Measurements from ENCODE around the gene DAAM1.
A peak's percentile ranks its signal among the peaks of the same experiment; 100 is the strongest.

The DAAM1 gene

DNA sequence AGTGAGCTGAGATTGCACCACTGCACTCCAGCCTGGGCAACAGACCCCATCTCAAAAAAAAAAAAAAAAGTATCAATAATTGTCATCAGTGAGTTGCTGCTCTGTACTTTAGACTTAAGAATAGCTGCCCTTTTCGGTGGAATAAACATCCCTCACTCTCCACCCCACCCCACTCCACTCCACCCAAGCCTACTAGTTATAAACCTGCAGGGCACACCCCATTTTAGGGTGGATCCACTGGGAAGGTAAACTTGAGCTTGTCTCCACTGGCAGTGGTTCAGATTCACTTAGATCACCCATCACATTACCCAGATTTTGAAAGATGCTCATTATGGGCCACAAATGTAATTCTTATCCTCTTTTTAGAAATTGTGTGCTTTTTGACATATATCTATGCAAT, 170.3 kb downstream of the DAAM1 start:
- peaks cover 29% of the 10 kb centered on the region for H3K4me1 ChIP-seq (ENCODE audit: control insufficient read depth, insufficient read depth, low read length)
- H3K27ac ChIP-seq (ENCODE audit: low read depth, low read length), result peak overlapping the region; percentile 75
- H3K36me3 ChIP-seq (ENCODE audit: control insufficient read depth, insufficient read depth, low read length), result peaks cover 9% of the 10 kb centered on the region
- H3K4me3 ChIP-seq (ENCODE audit: low read length), result no peak overlapping the region
- no peaks in the 10 kb centered on the region for H3K27me3 ChIP-seq (ENCODE audit: control insufficient read depth, insufficient read depth, low read length)
- H3K9ac ChIP-seq (ENCODE audit: low read length), result no peak overlapping the region

DNA sequence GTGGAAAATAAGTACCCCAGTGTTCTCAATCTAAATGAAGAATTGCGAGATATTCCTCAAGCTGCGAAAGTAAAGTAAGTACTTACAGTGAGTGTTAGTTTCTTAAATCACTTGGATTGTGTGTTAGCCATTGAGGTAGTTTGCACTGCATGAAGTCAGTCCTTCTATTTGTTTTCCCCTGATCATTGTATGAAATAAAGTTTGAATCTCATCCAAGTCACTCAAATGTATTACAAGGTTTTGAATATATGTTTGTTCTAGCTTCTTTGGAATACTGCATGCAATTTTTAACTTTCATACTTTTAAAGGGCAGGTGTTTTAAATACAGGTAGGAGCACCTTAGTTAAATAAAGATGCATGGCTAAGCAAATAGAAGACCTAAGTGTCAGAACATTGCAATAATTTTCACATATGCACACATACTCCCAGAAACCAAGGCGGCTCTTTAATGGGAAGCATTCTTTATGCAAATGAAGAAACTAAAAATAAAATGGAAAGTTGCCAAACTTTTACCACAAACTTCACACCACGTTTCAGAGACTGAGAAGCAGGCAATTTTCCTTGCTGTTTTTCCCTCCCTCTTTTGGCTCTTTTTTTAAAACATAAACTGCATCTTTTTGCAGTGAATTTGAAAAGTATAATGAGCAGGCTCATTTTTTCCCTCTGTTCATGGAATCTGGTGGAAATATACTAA, 171.1 kb downstream of the DAAM1 start:
- no peak overlapping the region for H3K9ac ChIP-seq (ENCODE audit: low read length)
- H3K27ac ChIP-seq (ENCODE audit: low read depth, low read length), result peak overlapping the region; percentile 49
- no peak overlapping the region for H3K4me3 ChIP-seq (ENCODE audit: low read length)
- H3K4me1 ChIP-seq (ENCODE audit: control insufficient read depth, insufficient read depth, low read length), result peaks cover 26% of the 10 kb centered on the region
- H3K36me3 ChIP-seq (ENCODE audit: control insufficient read depth, insufficient read depth, low read length), result peaks cover 9% of the 10 kb centered on the region
- H3K27me3 ChIP-seq (ENCODE audit: control insufficient read depth, insufficient read depth, low read length), result no peaks in the 10 kb centered on the region

DNA sequence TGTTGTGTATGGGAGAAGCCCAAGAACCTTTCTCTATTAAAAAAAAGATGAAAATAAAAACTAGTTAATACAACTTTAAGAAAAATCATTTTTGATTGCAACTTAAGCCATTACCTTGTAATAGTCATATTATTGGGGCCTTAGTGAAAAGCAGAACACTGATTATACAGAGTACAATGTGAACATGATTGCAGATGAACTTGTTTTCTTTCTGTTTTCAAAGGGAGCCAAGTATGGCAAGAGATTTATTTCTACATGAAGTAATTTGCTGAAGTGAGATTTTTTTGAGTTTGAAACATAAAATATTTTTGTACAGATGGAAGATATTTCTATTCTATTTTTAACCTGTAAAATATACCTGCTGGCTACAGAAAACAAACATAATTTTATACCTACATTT, 171.8 kb downstream of the DAAM1 start:
- H3K27me3 ChIP-seq (ENCODE audit: control insufficient read depth, insufficient read depth, low read length), result no peaks in the 10 kb centered on the region
- peaks cover 12% of the 10 kb centered on the region for H3K36me3 ChIP-seq (ENCODE audit: control insufficient read depth, insufficient read depth, low read length)
- no peak overlapping the region for H3K9ac ChIP-seq (ENCODE audit: low read length)
- H3K27ac ChIP-seq (ENCODE audit: low read depth, low read length), result peak overlapping the region; percentile 49
- no peak overlapping the region for H3K4me3 ChIP-seq (ENCODE audit: low read length)
- H3K4me1 ChIP-seq (ENCODE audit: control insufficient read depth, insufficient read depth, low read length), result peaks cover 23% of the 10 kb centered on the region

DNA sequence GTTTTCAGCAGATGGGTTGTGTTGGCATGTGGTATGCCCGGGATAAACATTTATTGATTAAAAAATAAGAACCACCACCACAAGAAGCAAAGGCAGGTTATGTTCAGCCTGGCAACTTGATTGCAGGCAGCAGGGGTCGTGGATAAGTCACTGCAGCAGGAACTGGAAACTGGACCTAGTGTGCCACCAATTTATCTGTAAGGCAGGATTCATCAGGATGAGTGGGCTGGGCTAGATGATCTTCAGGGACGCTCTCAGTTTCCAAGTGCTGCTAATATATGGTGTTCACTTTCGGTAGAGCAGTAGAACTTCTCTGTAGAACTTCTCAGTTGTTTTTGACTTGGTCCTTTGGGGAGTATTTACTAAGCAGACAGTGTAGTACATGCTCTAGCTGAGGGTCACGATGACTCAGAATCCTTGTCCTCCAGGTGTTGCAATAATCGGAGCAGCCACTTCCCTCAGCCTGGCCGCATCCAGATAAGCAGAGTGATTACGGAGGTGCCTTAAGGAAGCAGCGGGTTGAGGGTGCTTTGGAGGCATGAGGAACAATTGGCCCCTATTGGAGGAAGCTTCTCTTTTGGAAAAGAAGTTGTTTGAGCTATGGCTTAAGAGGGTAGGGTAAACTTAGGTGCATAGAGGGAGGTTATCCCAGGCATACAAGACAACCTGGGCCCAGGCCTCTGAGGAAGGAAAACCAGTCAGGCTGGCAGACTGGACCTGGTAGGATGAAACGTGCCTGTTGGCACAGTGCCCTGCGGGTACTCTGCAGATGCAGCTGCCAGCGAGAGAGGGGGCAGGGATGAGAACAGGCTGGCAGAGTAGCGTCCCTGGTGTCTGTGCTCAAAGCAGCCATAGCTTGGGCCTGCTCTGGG, 172.7 kb downstream of the DAAM1 start:
- Histone ChIP-seq H3K4me1 (ENCODE audit: control insufficient read depth, insufficient read depth, low read length) (peaks cover 23% of the 10 kb centered on the region), H3K27me3 (ENCODE audit: control insufficient read depth, insufficient read depth, low read length) (no peaks in the 10 kb centered on the region), H3K4me3 (ENCODE audit: low read length) (no peak overlapping the region), H3K9ac (ENCODE audit: low read length) (no peak overlapping the region), H3K36me3 (ENCODE audit: control insufficient read depth, insufficient read depth, low read length) (peaks cover 8% of the 10 kb centered on the region), H3K27ac (ENCODE audit: low read depth, low read length) (peak overlapping the region; percentile 53)

DNA sequence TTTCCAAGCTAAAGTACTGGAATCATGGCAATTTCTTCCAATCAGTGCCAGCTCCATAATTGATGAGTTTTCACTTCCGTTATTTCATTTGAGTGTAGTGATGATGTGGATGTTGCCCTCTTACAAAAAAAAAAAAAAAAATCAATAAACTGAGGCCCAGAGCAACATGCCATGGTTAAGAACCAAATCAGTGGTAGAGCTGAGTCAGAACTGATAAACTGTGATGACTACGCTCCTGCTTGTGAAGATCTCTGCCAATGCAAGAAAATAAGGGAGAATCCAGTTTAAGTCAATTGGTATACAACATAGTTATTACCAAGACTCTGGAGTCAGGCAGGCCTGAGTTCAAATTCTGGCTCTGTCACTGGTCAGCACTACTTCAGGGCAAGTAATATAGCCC, 174.0 kb downstream of the DAAM1 start:
- Histone ChIP-seq H3K27me3 (ENCODE audit: control insufficient read depth, insufficient read depth, low read length) (no peaks in the 10 kb centered on the region), H3K27ac (ENCODE audit: low read depth, low read length) (no peak overlapping the region), H3K4me1 (ENCODE audit: control insufficient read depth, insufficient read depth, low read length) (peaks cover 23% of the 10 kb centered on the region), H3K4me3 (ENCODE audit: low read length) (no peak overlapping the region), H3K36me3 (ENCODE audit: control insufficient read depth, insufficient read depth, low read length) (peaks cover 5% of the 10 kb centered on the region), H3K9ac (ENCODE audit: low read length) (no peak overlapping the region)

DNA sequence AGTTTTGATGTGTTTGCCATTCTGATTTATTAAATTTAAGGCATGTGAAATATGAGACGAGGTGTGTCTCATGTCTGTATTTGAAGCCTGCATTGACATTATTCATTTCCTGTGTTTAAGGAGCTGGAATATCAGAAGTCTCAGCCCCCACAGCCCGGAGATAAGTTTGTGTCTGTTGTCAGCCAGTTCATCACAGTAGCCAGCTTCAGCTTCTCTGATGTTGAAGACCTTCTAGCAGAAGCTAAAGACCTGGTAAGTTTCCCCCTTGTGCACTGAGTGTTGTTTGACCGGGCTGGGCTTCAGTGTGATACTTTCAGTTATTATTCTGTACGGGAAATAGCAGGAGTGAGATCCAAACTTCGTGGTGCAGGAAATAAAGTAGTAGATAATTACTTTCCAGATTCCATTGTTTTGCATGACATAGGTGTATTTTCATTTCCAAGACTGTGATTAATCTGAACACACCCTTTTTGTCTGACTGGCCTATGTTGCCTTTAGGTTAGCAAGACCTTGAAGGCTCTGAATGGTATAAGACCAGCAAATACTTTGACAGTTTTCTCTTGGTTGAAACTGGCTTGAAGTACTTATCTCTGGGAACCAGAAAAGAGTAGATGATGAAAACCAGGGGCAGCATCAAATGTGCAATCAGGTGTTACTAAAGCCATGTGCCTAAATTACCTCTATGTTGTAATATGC, 175.2 kb downstream of the DAAM1 start:
- H3K4me3 ChIP-seq (ENCODE audit: low read length), result no peak overlapping the region
- no peak overlapping the region for H3K27ac ChIP-seq (ENCODE audit: low read depth, low read length)
- peaks cover 18% of the 10 kb centered on the region for H3K4me1 ChIP-seq (ENCODE audit: control insufficient read depth, insufficient read depth, low read length)
- H3K27me3 ChIP-seq (ENCODE audit: control insufficient read depth, insufficient read depth, low read length), result no peaks in the 10 kb centered on the region
- H3K36me3 ChIP-seq (ENCODE audit: control insufficient read depth, insufficient read depth, low read length), result peaks cover 7% of the 10 kb centered on the region
- H3K9ac ChIP-seq (ENCODE audit: low read length), result no peak overlapping the region

DNA sequence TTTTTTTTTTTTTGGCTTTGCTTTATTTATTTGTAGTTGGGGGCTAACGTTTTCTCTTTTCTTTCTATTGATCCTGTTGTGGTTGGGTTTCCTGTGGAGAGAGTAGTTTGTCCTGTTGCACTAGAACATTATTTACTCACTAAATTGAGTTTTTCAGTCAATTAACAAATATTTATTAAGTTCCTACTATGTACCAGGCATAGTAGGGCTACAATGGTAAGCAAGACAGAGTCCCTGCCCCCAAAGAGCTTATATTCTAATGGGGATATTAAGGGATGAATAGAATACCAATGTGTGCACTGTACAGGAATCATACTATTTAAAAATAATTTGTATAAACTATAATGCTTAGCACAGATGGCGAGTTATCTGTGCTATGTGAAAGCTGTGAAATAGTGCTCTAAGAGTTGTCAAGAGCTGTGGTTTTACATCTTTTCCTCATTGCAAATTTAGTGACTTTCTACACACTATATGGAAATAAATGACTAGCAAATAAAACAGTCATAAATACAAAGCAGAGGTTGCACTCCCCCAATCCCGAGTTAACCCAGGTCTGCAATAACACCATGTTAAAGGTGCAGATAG, 181.8 kb downstream of the DAAM1 start:
- H3K4me3 ChIP-seq (ENCODE audit: low read length), result no peak overlapping the region
- H3K27ac ChIP-seq (ENCODE audit: low read depth, low read length), result no peak overlapping the region
- H3K9ac ChIP-seq (ENCODE audit: low read length), result no peak overlapping the region

DNA sequence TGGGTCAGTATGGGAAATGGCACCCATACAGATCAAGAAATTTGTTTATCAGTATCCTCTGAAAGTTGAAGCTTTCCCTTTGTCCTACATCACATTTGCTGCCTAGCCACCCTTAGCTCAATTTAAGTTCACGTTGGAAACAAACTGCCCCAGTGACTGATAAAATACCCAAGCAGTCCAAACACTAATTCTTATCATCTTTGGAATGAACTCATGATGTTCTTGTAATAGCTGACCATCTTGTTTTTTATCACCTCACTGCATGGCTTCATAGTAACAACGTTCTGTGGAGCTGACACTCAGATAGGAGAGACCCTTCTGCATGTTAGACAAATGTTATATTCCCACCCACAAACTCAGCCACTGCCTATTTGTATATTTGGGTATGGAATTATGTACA, 183.3 kb downstream of the DAAM1 start:
- Histone ChIP-seq H3K36me3 (ENCODE audit: control insufficient read depth, insufficient read depth, low read length) (peaks cover 2% of the 10 kb centered on the region), H3K27me3 (ENCODE audit: control insufficient read depth, insufficient read depth, low read length) (no peaks in the 10 kb centered on the region), H3K4me3 (ENCODE audit: low read length) (no peak overlapping the region), H3K9ac (ENCODE audit: low read length) (no peak overlapping the region), H3K27ac (ENCODE audit: low read depth, low read length) (no peak overlapping the region), H3K4me1 (ENCODE audit: control insufficient read depth, insufficient read depth, low read length) (peaks cover 3% of the 10 kb centered on the region)

More for the DNA sequence above, 181.8 kb downstream of the DAAM1 start:
- Histone ChIP-seq H3K27me3 (ENCODE audit: control insufficient read depth, insufficient read depth, low read length) (no peaks in the 10 kb centered on the region), H3K4me1 (ENCODE audit: control insufficient read depth, insufficient read depth, low read length) (peaks cover 3% of the 10 kb centered on the region), H3K36me3 (ENCODE audit: control insufficient read depth, insufficient read depth, low read length) (peaks cover 4% of the 10 kb centered on the region)

DNA sequence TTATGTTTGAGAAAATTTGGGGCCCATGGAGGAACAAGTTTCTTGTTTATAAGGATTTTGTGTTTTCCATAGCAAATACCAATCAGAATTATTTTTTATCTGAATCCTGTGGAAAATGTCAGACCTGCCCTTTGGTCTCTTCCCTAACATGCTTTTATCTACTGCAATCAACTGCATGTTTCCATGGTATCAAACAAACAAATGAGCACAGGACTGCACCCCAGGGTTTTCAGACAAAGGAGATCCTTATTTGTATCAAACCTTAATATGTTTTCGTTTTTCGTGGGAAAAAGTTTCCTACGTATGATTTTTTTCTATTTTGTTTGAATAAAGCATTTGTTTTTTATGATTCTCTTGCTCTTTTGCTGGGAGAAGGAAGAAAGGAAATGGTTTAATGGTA, 185.6 kb downstream of the DAAM1 start:
- Histone ChIP-seq H3K4me1 (ENCODE audit: control insufficient read depth, insufficient read depth, low read length) (peaks cover 9% of the 10 kb centered on the region), H3K27ac (ENCODE audit: low read depth, low read length) (no peak overlapping the region), H3K9ac (ENCODE audit: low read length) (no peak overlapping the region)

DNA sequence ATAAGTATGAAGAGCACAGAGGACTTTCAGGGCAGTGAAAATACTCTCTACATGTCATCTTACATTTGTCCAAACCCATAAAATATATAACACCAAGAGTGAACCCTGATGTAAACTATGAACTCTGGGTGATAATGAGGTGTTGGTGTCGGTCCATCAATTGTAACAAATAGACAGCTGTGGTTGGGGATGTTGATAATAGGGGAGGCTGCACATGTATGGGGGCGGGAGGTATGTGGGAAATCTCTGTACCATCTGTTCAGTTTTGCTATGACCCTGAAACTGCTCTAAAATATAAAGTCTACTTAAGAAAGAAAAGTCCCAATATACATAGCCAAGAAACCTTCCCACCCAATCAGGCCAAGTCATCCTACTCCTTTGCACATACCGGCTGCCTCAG, 188.2 kb downstream of the DAAM1 start:
- no peak overlapping the region for H3K4me3 ChIP-seq (ENCODE audit: low read length)
- no peak overlapping the region for H3K9ac ChIP-seq (ENCODE audit: low read length)
- peak overlapping the region; percentile 47 for H3K27ac ChIP-seq (ENCODE audit: low read depth, low read length)
- H3K4me1 ChIP-seq (ENCODE audit: control insufficient read depth, insufficient read depth, low read length), result peaks cover 9% of the 10 kb centered on the region
- no peaks in the 10 kb centered on the region for H3K36me3 ChIP-seq (ENCODE audit: control insufficient read depth, insufficient read depth, low read length)
- no peaks in the 10 kb centered on the region for H3K27me3 ChIP-seq (ENCODE audit: control insufficient read depth, insufficient read depth, low read length)

More for the DNA sequence above, 185.6 kb downstream of the DAAM1 start:
- H3K36me3 ChIP-seq (ENCODE audit: control insufficient read depth, insufficient read depth, low read length), result no peaks in the 10 kb centered on the region
- H3K27me3 ChIP-seq (ENCODE audit: control insufficient read depth, insufficient read depth, low read length), result no peaks in the 10 kb centered on the region
- H3K4me3 ChIP-seq (ENCODE audit: low read length), result no peak overlapping the region

DNA sequence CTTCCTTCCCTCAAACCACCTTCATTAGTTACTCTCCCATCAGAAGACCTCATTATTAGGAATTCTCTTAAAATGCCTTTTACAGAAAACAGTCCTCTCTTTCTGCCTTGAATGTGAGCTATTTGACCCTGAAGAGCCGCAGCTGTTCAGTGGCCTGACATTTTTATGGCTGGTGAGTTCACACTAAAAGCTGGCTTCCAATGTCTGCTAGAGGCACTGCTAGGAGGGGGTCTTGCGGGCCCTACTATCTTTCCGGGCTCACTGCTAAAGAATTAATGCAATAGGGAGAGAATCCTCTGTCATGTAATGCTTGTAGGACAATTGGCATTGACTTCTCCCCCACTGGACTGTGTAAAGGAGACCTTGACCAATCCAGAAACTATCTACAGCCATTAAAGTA, 189.0 kb downstream of the DAAM1 start:
- Histone ChIP-seq H3K36me3 (ENCODE audit: control insufficient read depth, insufficient read depth, low read length) (no peaks in the 10 kb centered on the region), H3K27me3 (ENCODE audit: control insufficient read depth, insufficient read depth, low read length) (no peaks in the 10 kb centered on the region), H3K9ac (ENCODE audit: low read length) (no peak overlapping the region), H3K27ac (ENCODE audit: low read depth, low read length) (peak overlapping the region; percentile 47), H3K4me1 (ENCODE audit: control insufficient read depth, insufficient read depth, low read length) (peaks cover 9% of the 10 kb centered on the region), H3K4me3 (ENCODE audit: low read length) (no peak overlapping the region)

DNA sequence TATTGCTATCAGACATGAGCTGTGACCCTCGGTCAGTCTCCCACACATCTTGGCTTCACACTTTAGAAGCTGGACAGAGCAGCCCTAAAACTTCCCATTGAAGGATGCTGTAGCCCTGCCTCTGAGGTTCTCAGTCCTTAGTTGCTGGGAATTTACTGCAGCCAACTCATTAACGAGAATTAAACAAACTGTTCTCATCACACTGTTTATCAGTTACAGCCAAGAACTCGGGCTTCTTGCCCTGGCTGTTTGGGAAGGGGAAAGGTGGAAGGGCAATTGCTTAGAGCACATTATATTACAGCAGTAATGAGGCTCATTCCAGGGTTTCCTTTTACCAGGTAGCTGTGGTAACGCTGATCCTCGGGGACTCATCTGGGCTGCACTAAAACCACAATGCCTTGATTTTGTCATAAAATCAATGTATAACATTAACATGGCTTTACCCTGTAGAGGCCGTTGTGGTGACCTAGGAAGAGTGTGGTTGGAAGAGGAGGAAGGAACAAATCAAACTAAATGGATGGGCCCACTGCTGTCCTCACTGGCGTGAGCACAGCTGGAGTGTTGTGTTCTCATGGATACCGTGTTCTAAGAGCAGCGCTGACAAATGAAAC, 189.6 kb downstream of the DAAM1 start:
- Histone ChIP-seq H3K36me3 (ENCODE audit: control insufficient read depth, insufficient read depth, low read length) (no peaks in the 10 kb centered on the region), H3K27ac (ENCODE audit: low read depth, low read length) (peak overlapping the region; percentile 47), H3K4me3 (ENCODE audit: low read length) (no peak overlapping the region), H3K9ac (ENCODE audit: low read length) (no peak overlapping the region), H3K4me1 (ENCODE audit: control insufficient read depth, insufficient read depth, low read length) (peaks cover 9% of the 10 kb centered on the region), H3K27me3 (ENCODE audit: control insufficient read depth, insufficient read depth, low read length) (no peaks in the 10 kb centered on the region)
